ENCODE measurements around the gene PPP4R3A.

DNA sequence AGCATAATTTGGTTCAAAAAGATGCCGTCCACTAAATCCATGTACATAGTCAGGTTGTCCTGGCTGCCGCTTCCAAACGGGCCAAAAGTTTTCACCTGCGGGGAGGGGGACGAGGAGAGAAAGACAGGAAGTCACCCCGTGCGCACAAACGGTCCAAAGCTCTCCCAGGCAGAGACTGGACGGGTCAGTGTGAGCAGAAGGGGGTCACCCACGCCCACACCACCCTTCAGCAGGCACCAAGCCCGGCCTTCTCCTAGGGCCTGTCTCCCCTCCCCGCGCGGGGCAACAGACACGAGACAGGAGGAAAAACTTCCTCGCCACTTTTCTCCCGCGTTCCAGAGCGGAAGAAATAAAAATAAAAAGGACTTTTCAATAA is 93.4 kb downstream of the PPP4R3A start:
- TF ChIP-seq, protein P1, sequence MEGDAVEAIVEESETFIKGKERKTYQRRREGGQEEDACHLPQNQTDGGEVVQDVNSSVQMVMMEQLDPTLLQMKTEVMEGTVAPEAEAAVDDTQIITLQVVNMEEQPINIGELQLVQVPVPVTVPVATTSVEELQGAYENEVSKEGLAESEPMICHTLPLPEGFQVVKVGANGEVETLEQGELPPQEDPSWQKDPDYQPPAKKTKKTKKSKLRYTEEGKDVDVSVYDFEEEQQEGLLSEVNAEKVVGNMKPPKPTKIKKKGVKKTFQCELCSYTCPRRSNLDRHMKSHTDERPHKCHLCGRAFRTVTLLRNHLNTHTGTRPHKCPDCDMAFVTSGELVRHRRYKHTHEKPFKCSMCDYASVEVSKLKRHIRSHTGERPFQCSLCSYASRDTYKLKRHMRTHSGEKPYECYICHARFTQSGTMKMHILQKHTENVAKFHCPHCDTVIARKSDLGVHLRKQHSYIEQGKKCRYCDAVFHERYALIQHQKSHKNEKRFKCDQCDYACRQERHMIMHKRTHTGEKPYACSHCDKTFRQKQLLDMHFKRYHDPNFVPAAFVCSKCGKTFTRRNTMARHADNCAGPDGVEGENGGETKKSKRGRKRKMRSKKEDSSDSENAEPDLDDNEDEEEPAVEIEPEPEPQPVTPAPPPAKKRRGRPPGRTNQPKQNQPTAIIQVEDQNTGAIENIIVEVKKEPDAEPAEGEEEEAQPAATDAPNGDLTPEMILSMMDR (conservative IDR thresholded peaks at IDR 0.05 in 1 of 2, IDR thresholded peaks at IDR 0.05 in 1 of 2; ENCODE audit: low read depth in 1 of 2, low read length in 2 of 2): no peak
- no peak for TF ChIP-seq EZH2 (IDR thresholded peaks at IDR 0.05; ENCODE audit: low read length, missing control alignments)
